ENCODE data around the gene RHBDL2. TPM values are rescaled to one million over a fixed set of nuclear protein-coding genes. Genes with fewer than 3 reads are reported as not detected.
A peak's percentile ranks its signal among the peaks of the same experiment; 100 is the strongest.
"Not testable (repeated sequence)": the region's sequence is repeated elsewhere in the genome, so short reads cannot be mapped to it uniquely, and the experiment has no call there.

The RHBDL2 gene, protein sequence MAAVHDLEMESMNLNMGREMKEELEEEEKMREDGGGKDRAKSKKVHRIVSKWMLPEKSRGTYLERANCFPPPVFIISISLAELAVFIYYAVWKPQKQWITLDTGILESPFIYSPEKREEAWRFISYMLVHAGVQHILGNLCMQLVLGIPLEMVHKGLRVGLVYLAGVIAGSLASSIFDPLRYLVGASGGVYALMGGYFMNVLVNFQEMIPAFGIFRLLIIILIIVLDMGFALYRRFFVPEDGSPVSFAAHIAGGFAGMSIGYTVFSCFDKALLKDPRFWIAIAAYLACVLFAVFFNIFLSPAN
- total RNA-seq, result 10 to 100 TPM; 35.1 to 43.3 TPM
- long read RNA-seq, transcript RHBDL2-202 (8 exons, 1,837 nt), result major isoform, 49 of 64 reads
- long read RNA-seq, partial matches to known transcripts, result 6 of 64 reads
- long read RNA-seq, other reads (novel, unspliced or antisense), result 9 of 64 reads

DNA sequence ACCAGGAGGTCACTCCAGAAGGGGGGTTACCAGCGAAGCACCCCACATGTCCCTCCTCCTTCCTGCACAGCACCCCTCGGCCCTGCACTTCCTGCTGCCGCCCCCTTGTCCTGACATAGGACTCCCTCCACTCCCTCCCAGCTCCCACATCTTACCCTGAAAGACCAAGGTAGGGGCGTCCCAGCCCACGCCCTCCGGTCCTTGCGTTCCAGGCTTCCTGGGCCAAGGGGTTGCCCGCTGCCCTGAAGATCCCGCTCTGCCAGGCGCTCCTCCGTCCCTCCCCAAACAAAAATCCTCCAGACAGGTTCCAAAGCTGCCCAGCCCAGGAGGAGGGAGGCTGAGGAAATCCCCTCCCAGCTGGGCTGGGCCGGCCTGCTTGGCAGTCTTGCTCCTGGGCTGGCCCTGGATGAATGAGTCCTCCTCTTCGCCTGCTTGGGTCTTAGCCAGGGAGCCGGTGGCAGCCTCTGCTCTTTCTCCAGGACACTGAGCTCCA lies at the start of gene RHBDL2:
Gene RHBDL2, minus strand, starts transcription at position 304 of the 493 bp plus-strand sequence. CDS start 22,618 bp downstream, outside the sequence.
- intact Hi-C loops (cut with DNase I, micrococcal nuclease), result no loop called here
- ATAC-seq, result peak; percentile 85
- DNase-seq, result peak; percentile 83 to 84

- intact Hi-C loops (cut with DNase I, micrococcal nuclease), result no loop called here
- DNase-seq, result peak; percentile 98 to 99
- peak; percentile 87 for ATAC-seq
Observed at GRCh38 chr1:38990738-38991637, 49.4 kb upstream of the RHBDL2 start, which contains the start of gene AKIRIN1. Gene AKIRIN1 (plus strand): TSS chr1:38991276. CDS start chr1:38991381, 105 bp downstream.

- ATAC-seq, result peak; percentile 7
- no peak for DNase-seq
- intact Hi-C loops (cut with DNase I, micrococcal nuclease), result no loop called here
Observed at GRCh38 chr1:38990386-38990737, 48.7 kb upstream of the RHBDL2 start.

GRCh38 chr1:38989979-38990378 lies 48.3 kb upstream of the RHBDL2 start:
- ATAC-seq (no peak), DNase-seq (no peak)
- intact Hi-C loops (cut with DNase I, micrococcal nuclease), result no loop called here

- DNase-seq; ATAC-seq; intact Hi-C loops (cut with DNase I, micrococcal nuclease): not testable (repeated sequence)
Observed at GRCh38 chr1:38979380-38979779, 37.8 kb upstream of the RHBDL2 start.

DNA sequence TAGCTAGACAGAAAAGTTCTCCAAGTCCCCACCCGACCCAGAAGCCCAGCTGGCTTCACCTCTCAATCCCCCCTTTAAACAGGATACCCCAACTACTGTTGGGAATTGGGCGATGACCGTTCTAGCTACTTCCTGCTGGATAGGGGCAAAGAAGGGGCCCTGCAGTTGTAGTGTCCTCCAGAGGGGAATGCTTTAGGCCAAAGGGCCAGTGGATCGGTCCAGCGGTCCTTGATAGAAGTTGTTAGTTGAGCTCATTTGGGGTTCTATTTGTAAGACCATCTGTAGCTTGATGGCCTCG lies 36.6 kb upstream of the RHBDL2 start:
- DNase-seq; intact Hi-C loops (cut with DNase I, micrococcal nuclease); ATAC-seq: not testable (repeated sequence)

DNA sequence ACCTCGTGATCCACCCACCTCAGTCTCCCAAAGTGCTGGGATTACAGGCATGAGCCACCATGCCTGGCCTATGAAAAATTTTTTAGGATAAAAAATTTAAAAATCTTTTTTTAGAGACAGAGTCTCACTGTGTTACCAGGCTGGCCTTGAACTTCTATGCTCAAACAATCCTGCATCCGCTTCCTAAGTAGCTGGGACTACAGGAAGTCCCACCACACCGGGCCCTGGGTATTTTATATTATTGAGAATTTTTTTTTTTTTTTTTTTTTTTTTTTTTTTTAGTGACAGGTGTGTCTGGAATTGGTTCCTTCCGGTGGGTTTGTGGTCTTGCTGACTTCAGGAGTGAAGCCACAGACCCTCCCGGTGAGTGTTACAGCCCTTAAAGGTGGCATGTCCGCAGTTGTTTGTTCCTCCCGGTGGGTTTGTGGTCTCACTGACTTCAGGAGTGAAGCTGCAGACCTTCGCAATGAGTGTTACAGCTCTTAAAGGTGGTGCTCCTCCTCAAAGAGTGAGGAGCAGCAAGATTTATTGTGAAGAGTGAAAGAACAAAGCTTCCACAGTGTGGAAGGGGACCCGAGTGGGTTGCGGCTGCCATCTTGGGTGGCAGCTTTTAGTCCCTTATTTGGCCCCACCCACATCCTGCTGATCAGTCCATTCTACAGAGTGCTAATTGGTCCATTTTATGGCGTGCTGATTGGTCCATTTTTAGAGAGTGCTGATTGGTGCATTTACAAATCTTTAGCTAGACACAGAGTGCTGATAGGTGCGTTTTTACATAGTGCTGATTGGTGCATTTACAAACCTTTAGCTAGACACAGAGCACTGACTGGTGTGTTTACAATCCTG lies 36.0 kb upstream of the RHBDL2 start:
- ATAC-seq; DNase-seq; intact Hi-C loops (cut with DNase I, micrococcal nuclease): not testable (repeated sequence)

GRCh38 chr1:38973659-38974437 lies 32.2 kb upstream of the RHBDL2 start:
- DNase-seq (no peak), ATAC-seq (no peak)
- intact Hi-C loops (cut with DNase I, micrococcal nuclease), result no loop called here

GRCh38 chr1:38973145-38973544 lies 31.5 kb upstream of the RHBDL2 start:
- ATAC-seq, result peak; percentile 58
- DNase-seq, result peak; percentile 32 to 44

GRCh38 chr1:38964140-38964548 lies 22.5 kb upstream of the RHBDL2 start:
- ATAC-seq, result peak; percentile 75
- DNase-seq, result no peak
- intact Hi-C loops (cut with DNase I, micrococcal nuclease), result no loop called here

More at GRCh38 chr1:38973145-38973544, 31.5 kb upstream of the RHBDL2 start:
- intact Hi-C loops (cut with DNase I, micrococcal nuclease), result not testable (repeated sequence)

- DNase-seq, result no peak
- no peak for ATAC-seq
- intact Hi-C loops (cut with DNase I, micrococcal nuclease), result no loop called here
Observed at GRCh38 chr1:38962560-38962959, 20.9 kb upstream of the RHBDL2 start.

GRCh38 chr1:38962113-38962512 lies 20.5 kb upstream of the RHBDL2 start:
- no peak for ATAC-seq
- intact Hi-C loops (cut with DNase I, micrococcal nuclease), result no loop called here
- no peak for DNase-seq

DNA sequence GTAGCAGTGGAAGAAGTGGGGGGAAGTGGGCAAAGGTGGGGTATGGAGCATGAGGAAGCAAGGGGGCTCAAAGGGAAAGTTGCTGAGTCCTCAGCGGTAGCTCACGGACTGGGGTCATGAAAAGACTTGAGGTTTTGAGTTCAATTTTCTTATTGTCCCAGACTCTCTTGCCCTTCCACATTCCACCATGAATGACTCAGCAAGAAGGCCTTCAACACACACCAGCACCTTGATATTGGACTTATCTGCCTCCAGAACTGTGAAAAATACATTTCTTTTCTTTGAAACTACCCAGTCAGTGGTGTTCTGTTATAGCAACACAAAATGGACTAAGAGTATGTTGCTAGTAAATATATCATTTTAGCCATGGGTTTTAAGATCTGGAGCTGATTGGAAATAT lies 17.3 kb upstream of the RHBDL2 start:
- DNase-seq (no peak), ATAC-seq (no peak)
- intact Hi-C loops (cut with DNase I, micrococcal nuclease), result no loop called here

DNA sequence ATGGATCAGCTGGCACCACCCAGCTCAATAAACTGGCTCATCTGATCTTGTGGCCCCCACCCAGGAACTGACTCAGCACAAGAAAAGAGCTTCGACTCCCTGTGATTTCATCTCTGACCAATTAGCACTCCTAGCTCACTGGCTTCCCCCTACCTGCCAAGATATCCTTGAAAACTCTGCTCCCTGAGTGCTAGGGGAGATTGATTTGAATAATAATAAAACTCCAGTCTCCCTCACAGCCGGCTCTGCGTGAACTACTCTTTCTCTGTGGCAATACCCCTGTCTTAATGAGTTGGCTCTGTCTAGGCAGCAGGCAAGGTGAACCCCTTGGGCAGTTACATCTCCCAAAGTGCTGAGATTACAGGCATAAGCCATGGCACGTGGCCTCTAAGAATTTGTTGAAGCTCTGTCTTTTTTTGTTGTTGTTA lies 11.8 kb upstream of the RHBDL2 start:
- intact Hi-C loops (cut with DNase I, micrococcal nuclease), result no loop called here
- DNase-seq (no peak), ATAC-seq (no peak)

DNA sequence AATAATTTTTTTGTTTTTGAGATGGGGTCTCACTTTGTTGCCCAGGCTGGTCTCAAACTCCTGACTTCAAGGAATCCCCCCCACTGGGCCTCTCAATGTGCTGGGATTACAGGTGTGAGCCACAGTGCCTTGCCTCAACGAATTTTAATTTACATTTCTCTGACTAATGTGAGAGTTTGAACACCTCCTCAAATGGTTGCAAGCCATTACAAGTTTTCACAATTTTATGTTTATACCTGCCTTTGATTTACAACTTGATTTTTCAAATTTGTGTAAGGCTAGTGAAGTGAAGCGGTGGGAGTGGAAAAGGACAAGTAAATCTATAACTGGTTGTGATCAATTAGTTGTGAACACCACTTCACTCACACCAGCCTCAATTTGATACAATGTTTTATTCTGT lies 8.9 kb upstream of the RHBDL2 start:
- ATAC-seq (no peak), DNase-seq (no peak)
- intact Hi-C loops (cut with DNase I, micrococcal nuclease), result no loop called here

- no peak for ATAC-seq
- intact Hi-C loops (cut with DNase I, micrococcal nuclease), result no loop called here
- no peak for DNase-seq
Observed at GRCh38 chr1:38944547-38944946, 2.9 kb upstream of the RHBDL2 start.

DNA sequence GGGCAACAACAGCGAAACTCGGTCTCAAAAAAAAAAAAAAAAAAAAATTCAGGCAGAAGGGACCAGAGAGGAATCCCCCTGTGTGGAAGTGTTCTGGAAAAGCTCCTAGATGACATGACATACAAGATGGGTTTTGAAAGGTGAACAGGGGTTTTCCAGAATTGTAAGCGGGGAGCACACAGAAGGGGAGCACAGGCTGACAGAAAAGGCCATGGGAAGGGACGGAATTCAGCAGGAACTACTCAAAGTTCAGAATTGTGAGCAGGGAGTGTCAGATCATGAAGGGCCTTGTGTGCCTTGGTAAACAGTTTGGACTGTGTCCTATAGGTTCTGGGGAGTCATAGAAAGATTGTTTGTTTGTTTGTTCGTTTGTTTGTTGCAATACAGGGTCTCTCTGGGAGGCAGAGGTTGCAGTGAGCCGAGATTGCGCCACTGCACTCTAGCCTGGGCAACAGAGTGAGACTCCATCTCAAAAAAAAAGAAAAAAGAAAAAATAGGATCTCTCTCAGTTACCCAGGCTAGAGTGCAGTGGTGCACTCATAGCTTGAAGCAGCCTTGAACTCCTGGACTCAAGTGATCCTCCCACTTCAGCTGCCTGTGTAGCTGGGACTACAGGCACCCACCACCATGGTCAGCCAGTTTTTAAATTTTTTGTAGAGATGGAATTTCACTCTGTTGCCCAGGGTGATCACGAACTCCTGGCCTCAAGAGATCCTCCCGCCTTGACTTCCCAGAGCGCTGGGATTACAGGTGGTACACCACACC lies 1.2 kb upstream of the RHBDL2 start:
- DNase-seq (no peak), ATAC-seq (no peak)
- intact Hi-C loops (cut with DNase I, micrococcal nuclease), result no loop called here
